ENCODE measurements around the gene YTHDF2. TPM values are rescaled to one million over a fixed set of nuclear protein-coding genes. Genes with fewer than 3 reads are reported as not detected.

YTHDF2 gene
- total RNA-seq, 1 donor from 2014 or later: 88.2 TPM

GRCh38 chr1:28812669-28813468, 76.1 kb downstream of the YTHDF2 start:
- no peaks in the 10 kb centered on the region for H3K36me3 Mint-ChIP-seq (ENCODE audit: low read depth)

GRCh38 chr1:28813931-28814465, 77.3 kb downstream of the YTHDF2 start:
- Mint-ChIP-seq H3K9me3 (no peaks in the 10 kb centered on the region), H3K4me3 (ENCODE audit: low read depth) (no peak overlapping the region), H3K27me3 (ENCODE audit: low read depth) (peaks cover 48% of the 10 kb centered on the region), H3K36me3 (ENCODE audit: low read depth) (no peaks in the 10 kb centered on the region), H3K27ac (no peak overlapping the region), H3K4me1 (ENCODE audit: low read depth) (peaks cover 2% of the 10 kb centered on the region)
- intact Hi-C loops (cut with micrococcal nuclease): no loop called here
- DNase-seq (ENCODE audit: low spot score): no peak

More at GRCh38 chr1:28812669-28813468, 76.1 kb downstream of the YTHDF2 start:
- Mint-ChIP-seq H3K9me3 (no peaks in the 10 kb centered on the region), H3K27ac (no peak overlapping the region), H3K4me3 (ENCODE audit: low read depth) (no peak overlapping the region), H3K27me3 (ENCODE audit: low read depth) (peaks cover 48% of the 10 kb centered on the region), H3K4me1 (ENCODE audit: low read depth) (peaks cover 2% of the 10 kb centered on the region)
- intact Hi-C loops (cut with micrococcal nuclease): no loop called here
- DNase-seq (ENCODE audit: low spot score): no peak

- Mint-ChIP-seq H3K27ac (no peak overlapping the region), H3K4me1 (ENCODE audit: low read depth) (peaks cover 2% of the 10 kb centered on the region), H3K4me3 (ENCODE audit: low read depth) (no peak overlapping the region), H3K9me3 (no peaks in the 10 kb centered on the region), H3K27me3 (ENCODE audit: low read depth) (peaks cover 40% of the 10 kb centered on the region), H3K36me3 (ENCODE audit: low read depth) (no peaks in the 10 kb centered on the region)
- intact Hi-C loops (cut with micrococcal nuclease): no loop called here
- no peak for DNase-seq (ENCODE audit: low spot score)
Observed at GRCh38 chr1:28815533-28816185, 78.9 kb downstream of the YTHDF2 start.

GRCh38 chr1:28817133-28817532, 80.4 kb downstream of the YTHDF2 start:
- H3K27me3 Mint-ChIP-seq (ENCODE audit: low read depth): peaks cover 29% of the 10 kb centered on the region
- no peaks in the 10 kb centered on the region for H3K36me3 Mint-ChIP-seq (ENCODE audit: low read depth)
- intact Hi-C loops (cut with micrococcal nuclease): no loop called here
- peaks cover 2% of the 10 kb centered on the region for H3K4me1 Mint-ChIP-seq (ENCODE audit: low read depth)
- H3K27ac Mint-ChIP-seq: no peak overlapping the region
- H3K4me3 Mint-ChIP-seq (ENCODE audit: low read depth): no peak overlapping the region
- no peaks in the 10 kb centered on the region for H3K9me3 Mint-ChIP-seq
- no peak for DNase-seq (ENCODE audit: low spot score)

- H3K9me3 Mint-ChIP-seq: no peaks in the 10 kb centered on the region
- DNase-seq (ENCODE audit: low spot score): no peak
- H3K4me1 Mint-ChIP-seq (ENCODE audit: low read depth): peaks cover 2% of the 10 kb centered on the region
- no peak overlapping the region for H3K4me3 Mint-ChIP-seq (ENCODE audit: low read depth)
- H3K36me3 Mint-ChIP-seq (ENCODE audit: low read depth): no peaks in the 10 kb centered on the region
- intact Hi-C loops (cut with micrococcal nuclease): no loop called here
- peaks cover 14% of the 10 kb centered on the region for H3K27me3 Mint-ChIP-seq (ENCODE audit: low read depth)
- no peak overlapping the region for H3K27ac Mint-ChIP-seq
Observed at GRCh38 chr1:28819020-28819419, 82.3 kb downstream of the YTHDF2 start.

Other genes with a start within 250 kb of the YTHDF2 start
- gene RCC1, start 230.9 kb upstream of the YTHDF2 start, total RNA-seq: 128 and 136 TPM in 2 replicates
- gene TRNAU1AP, start 183.9 kb upstream of the YTHDF2 start, total RNA-seq: 49.4 and 55.4 TPM in 2 replicates
- gene RAB42, start 144.7 kb upstream of the YTHDF2 start, total RNA-seq: 0.34 TPM in 2 replicates
- gene TAF12, start 93.9 kb upstream of the YTHDF2 start, total RNA-seq: 30.8 and 32.0 TPM in 2 replicates
- not detected in 2 replicates for gene RNU11, start 88.3 kb upstream of the YTHDF2 start, total RNA-seq
- 24.8 and 26.0 TPM in 2 replicates for gene GMEB1, start 68.2 kb upstream of the YTHDF2 start, total RNA-seq
- gene OPRD1, start 75.2 kb downstream of the YTHDF2 start, total RNA-seq: not detected in 2 replicates
- 62.6 and 68.0 TPM in 2 replicates for gene EPB41, start 177.6 kb downstream of the YTHDF2 start, total RNA-seq

All from activated T-helper 2 cell treated with anti-CD3 and anti-CD28 coated beads, Interferon-gamma antibody, Interleukin-2, Interleukin-4, amounts not matched to agents 10 μg/mL and 5 μg/mL and 100 μg/mL, durations not matched to agents 14 hours and 24 hours and 36 hours (primary cell).